DMS153 treated with DMSO at 0.1 percent for 48 hours (cell line): ENCODE data around the gene RREB1.
"Not testable (repeated sequence)": the region's sequence is repeated elsewhere in the genome, so short reads cannot be mapped to it uniquely, and the experiment has no call there.

Experiments
- DNase-seq: peaks from one replicate; lab custom pipeline; 2025; ENCODE audit not compliant: unreplicated experiment; lab: John Stamatoyannopoulos, UW

The RREB1 gene

GRCh38 chr6:7274525-7274924, 166.8 kb downstream of the RREB1 start:
- not testable (repeated sequence) for DNase-seq

GRCh38 chr6:7276199-7276524, 168.4 kb downstream of the RREB1 start:
- DNase-seq, result no peak

- DNase-seq, result no peak
Measured at GRCh38 chr6:7282097-7282906, 174.5 kb downstream of the RREB1 start.

- no peak for DNase-seq
Measured at GRCh38 chr6:7283676-7284075, 175.9 kb downstream of the RREB1 start.

GRCh38 chr6:7285416-7285815, 177.7 kb downstream of the RREB1 start:
- no peak for DNase-seq

GRCh38 chr6:7290079-7290478, 182.3 kb downstream of the RREB1 start:
- DNase-seq, result no peak

- DNase-seq, result no peak
Measured at GRCh38 chr6:7292596-7293255, 185.0 kb downstream of the RREB1 start.

GRCh38 chr6:7295916-7296315, 188.2 kb downstream of the RREB1 start:
- DNase-seq, result no peak

- DNase-seq, result no peak
Measured at GRCh38 chr6:7296602-7297001, 188.8 kb downstream of the RREB1 start.

GRCh38 chr6:7298113-7298512, 190.4 kb downstream of the RREB1 start:
- DNase-seq, result no peak

GRCh38 chr6:7300926-7301325, 193.2 kb downstream of the RREB1 start:
- DNase-seq, result no peak
